Osteoblast (primary cell): ENCODE data around the gene MUC3A. TPM values are rescaled to one million over a fixed set of nuclear protein-coding genes. Genes with fewer than 3 reads are reported as not detected.

Source experiments
- DNase-seq: peaks from one replicate; pipeline ENCODE4 v3.0.0; 2011; ENCODE audit warnings: low spot score, mixed read lengths; ENCODE audit not compliant: insufficient read length; ENCODE audit errors: missing footprints
- H2AFZ ChIP-seq: 2 replicates; pipeline ENCODE4 v1.6.0; 2011; ENCODE audit warnings: mild to moderate bottlenecking, low read length
- H3K27ac ChIP-seq: 2 replicates; pipeline ENCODE4 v1.5.1; 2011; ENCODE audit warnings: mild to moderate bottlenecking, low read depth, low read length, moderate library complexity
- H3K27me3 ChIP-seq: 2 replicates; pipeline ENCODE4 v1.6.0; 2012; ENCODE audit warnings: mild to moderate bottlenecking, control low read depth, inconsistent platforms, low read length, moderate library complexity; ENCODE audit not compliant: insufficient read depth
- H3K36me3 ChIP-seq: 2 replicates; pipeline ENCODE4 v1.5.1; 2011; ENCODE audit warnings: mild to moderate bottlenecking, low read length, control low read depth, moderate library complexity; ENCODE audit not compliant: insufficient read depth
- H3K4me1 ChIP-seq: 2 replicates; pipeline ENCODE4 v1.5.1; 2011; ENCODE audit warnings: mild to moderate bottlenecking, low read length, control low read depth, moderate library complexity; ENCODE audit not compliant: insufficient read depth
- H3K4me2 ChIP-seq: 2 replicates; pipeline ENCODE4 v1.6.0; 2011; ENCODE audit warnings: mild to moderate bottlenecking, low read length; ENCODE audit not compliant: insufficient read depth
- H3K4me3 ChIP-seq: fragments of 200-600 bp; sonication (generic); 3 replicates; pipeline ENCODE4 v1.5.1; 2012; ENCODE audit warnings: mild to moderate bottlenecking, low read length, inconsistent platforms; ENCODE audit not compliant: insufficient read depth
- H3K79me2 ChIP-seq: 2 replicates; pipeline ENCODE4 v1.6.0; 2012; ENCODE audit warnings: mild to moderate bottlenecking, low read length, control low read depth, inconsistent platforms; ENCODE audit not compliant: insufficient read depth
- H3K9me3 ChIP-seq: 2 replicates; pipeline ENCODE4 v1.5.1; 2011; ENCODE audit warnings: low read depth, low read length, control low read depth
- H4K20me1 ChIP-seq: 2 replicates; pipeline ENCODE4 v1.6.0; 2012; ENCODE audit warnings: mild to moderate bottlenecking, low read length, control low read depth; ENCODE audit not compliant: insufficient read depth
- CTCF ChIP-seq: IDR thresholded peaks from 2 replicates; pipeline ENCODE4 v1.5.1; 2011; ENCODE audit warnings: mild to moderate bottlenecking, low read depth, low read length, moderate library complexity; ENCODE audit errors: extremely low read depth
- small RNA-seq: library from RNA; depleted of rRNA; stranded (forward); fragments of <200 nt; gene quantifications from one replicate; pipeline ENCODE3, GENCODE V24; 2012
- total RNA-seq: library from RNA; depleted of rRNA; stranded (reverse); fragments of >200 nt; gene quantifications from 2 replicates; pipeline ENCODE4 v1.2.3, GENCODE V29; 2012

Gene MUC3A
- total RNA-seq, 1 donor, result not detected

DNA sequence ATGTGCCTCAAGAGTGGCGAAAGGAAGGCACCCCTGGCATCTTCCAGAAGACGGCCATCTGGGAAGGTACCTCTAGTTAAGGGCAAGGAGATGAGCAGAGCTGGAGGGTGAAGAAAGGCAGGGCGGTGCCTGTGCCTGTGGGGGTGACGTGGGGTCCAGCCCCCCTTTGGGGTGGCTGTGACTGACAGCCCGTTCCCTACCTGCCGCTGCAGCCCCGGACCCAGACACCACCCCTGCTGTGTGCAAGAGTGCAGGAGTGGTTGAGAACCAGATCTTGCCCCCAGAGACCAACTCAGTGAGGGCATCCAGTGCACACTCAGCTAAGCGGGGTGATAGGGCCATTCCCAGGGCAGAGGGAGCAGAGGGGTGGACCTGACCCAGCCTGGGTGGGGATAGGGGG lies 66.3 kb downstream of the MUC3A start:
- TF ChIP-seq CTCF, result no peak
- Histone ChIP-seq H3K27ac (no peak overlapping the region), H3K36me3 (no peaks in the 10 kb centered on the region), H3K4me2 (no peak overlapping the region), H3K27me3 (no peaks in the 10 kb centered on the region), H4K20me1 (no peaks in the 10 kb centered on the region), H3K9me3 (no peaks in the 10 kb centered on the region), H2AFZ (no peak overlapping the region), H3K79me2 (no peaks in the 10 kb centered on the region), H3K4me3 (no peak overlapping the region), H3K4me1 (peaks cover 10% of the 10 kb centered on the region)
- DNase-seq, result peak; percentile 62

DNA sequence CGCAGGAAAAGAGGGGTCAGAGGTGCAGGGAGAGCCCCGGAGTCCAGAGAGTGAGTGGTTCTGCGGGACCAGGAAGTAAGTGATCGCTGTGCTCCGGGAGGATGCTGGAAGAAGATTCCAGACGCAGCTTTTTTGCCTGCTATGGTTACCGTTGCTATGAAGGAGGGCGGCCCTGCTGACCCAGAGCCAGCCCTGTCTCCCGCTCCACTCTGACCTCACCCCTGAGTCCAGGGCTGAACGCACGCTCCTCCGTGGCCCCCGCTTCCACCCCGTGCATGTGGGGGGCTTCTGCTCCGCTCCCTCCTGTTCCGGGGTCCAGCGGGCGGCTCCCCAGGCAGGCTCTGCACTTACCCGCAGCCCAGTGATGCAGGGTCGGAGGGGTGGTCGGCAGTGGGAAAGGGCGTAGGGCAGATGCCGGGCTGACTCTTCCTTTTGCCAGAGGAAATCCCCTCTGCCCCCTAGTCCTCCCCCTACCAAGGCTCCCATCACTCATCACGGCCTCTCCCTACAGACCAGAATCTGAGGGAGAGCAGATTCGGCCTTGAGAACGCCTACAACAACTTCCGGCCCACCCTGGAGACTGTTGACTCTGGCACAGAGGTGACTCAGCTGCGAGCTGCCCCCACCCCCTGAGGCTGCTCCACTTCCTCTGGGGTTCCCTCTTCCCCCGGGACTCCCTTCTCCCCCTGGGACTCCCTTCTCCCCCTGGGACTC lies 67.9 kb downstream of the MUC3A start:
- Histone ChIP-seq H3K27ac (peak overlapping the region; percentile 83), H3K4me1 (peaks cover 10% of the 10 kb centered on the region), H3K27me3 (no peaks in the 10 kb centered on the region), H3K36me3 (no peaks in the 10 kb centered on the region), H2AFZ (peak overlapping the region; percentile 92), H4K20me1 (no peaks in the 10 kb centered on the region), H3K9me3 (no peaks in the 10 kb centered on the region), H3K79me2 (no peaks in the 10 kb centered on the region), H3K4me2 (peak overlapping the region; percentile 93), H3K4me3 (peak overlapping the region; percentile 80)
- TF ChIP-seq CTCF, result no peak
- DNase-seq, result peak; percentile 98

Small RNA genes lying within 50 kb of the gene (small RNA-seq; reads per million reads assigned to genes)
- gene RN7SL549P (not detected), gene RPS29P15 (not detected)

Other genes with a start within 250 kb of the MUC3A start
- 25.7 and 27.1 TPM in 2 replicates for gene POP7, start 243.4 kb upstream of the MUC3A start, total RNA-seq
- gene EPO, start 229.1 kb upstream of the MUC3A start, total RNA-seq, result not detected in 2 replicates
- not detected in 2 replicates for gene ZAN, start 215.9 kb upstream of the MUC3A start, total RNA-seq
- gene EPHB4, start 122.0 kb upstream of the MUC3A start, total RNA-seq, result 41.8 and 47.0 TPM in 2 replicates
- gene SLC12A9, start 96.8 kb upstream of the MUC3A start, total RNA-seq, result 19.5 and 20.0 TPM in 2 replicates
- 115 TPM in 2 replicates for gene TRIP6, start 82.1 kb upstream of the MUC3A start, total RNA-seq
- 31.2 and 42.0 TPM in 2 replicates for gene SRRT, start 74.4 kb upstream of the MUC3A start, total RNA-seq
- gene UFSP1, start 59.8 kb upstream of the MUC3A start, total RNA-seq, result 4.7 and 5.8 TPM in 2 replicates
- under 0.01 TPM in 2 replicates for gene ACHE, start 53.6 kb upstream of the MUC3A start, total RNA-seq
- gene MUC12, start 20.0 kb downstream of the MUC3A start, total RNA-seq, result under 0.01 and 0.59 TPM in 2 replicates
- under 0.01 TPM in 1 of 2 replicates, not detected in the other for gene MUC17, start 70.5 kb downstream of the MUC3A start, total RNA-seq
- gene TRIM56, start 135.9 kb downstream of the MUC3A start, total RNA-seq, result 13.8 and 14.7 TPM in 2 replicates
- gene SERPINE1, start 177.6 kb downstream of the MUC3A start, total RNA-seq, result 237 and 278 TPM in 2 replicates
- gene AP1S1, start 204.9 kb downstream of the MUC3A start, total RNA-seq, result 101 and 102 TPM in 2 replicates
- 0.36 TPM in 1 of 2 replicates, not detected in the other for gene VGF, start 216.0 kb downstream of the MUC3A start, total RNA-seq
- not detected in 2 replicates for gene NAT16, start 230.8 kb downstream of the MUC3A start, total RNA-seq